ENCODE data around the gene ADCY6. TPM values are rescaled to one million over a fixed set of nuclear protein-coding genes. Genes with fewer than 3 reads are reported as not detected.

The ADCY6 gene
- total and polyA plus RNA-seq, 2 donors (not counting 3 experiments of a cell fraction or from before 2014, with no cell fraction given), result 37.0 to 46.2 TPM

DNA sequence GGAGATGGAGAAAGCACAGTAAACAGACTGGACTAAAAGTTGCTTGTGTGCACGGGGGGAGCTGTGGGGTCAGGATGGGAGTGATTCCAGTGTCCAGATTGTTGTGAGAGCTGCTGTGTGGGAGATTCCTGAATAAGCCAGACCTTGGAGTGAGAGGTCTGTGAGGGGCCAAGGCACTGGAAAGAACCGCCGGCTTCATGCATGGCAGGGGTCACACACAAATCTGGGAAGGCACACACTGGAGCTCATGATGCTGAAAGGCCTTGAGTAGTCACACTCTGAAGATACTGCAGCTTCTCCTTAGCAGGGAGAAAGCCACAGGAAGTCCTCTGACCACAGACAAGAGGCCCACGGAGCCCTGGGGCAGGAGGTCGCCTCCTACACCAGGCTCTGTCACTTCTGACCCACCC is 23.1 kb downstream of the ADCY6 start:
- H3K27ac ChIP-seq (ENCODE audit: insufficient read depth, low read depth, low read length), result no peak overlapping the region

More for the DNA sequence above, 23.1 kb downstream of the ADCY6 start:
- DNase-seq (ENCODE audit: low read depth, low spot score), result no peak
- POLR2A ChIA-PET, result interaction anchor here (0.6 kb wide), 1 partner anchor 33 kb away, joined by 10 read pairs; no protein-coding TSS in a partner anchor
- Histone ChIP-seq H3K79me2 (ENCODE audit: control insufficient read depth, insufficient read depth, low read length) (no peaks in the 10 kb centered on the region), H3K4me3 (replicated peaks in 1 of 3; ENCODE audit: insufficient read depth in 1 of 3, low read depth in 1 of 3, low read length in 3 of 3) (no peak overlapping the region), H2AFZ (ENCODE audit: low read depth, low read length) (no peak overlapping the region), H3K4me2 (ENCODE audit: insufficient read depth, low read length) (no peak overlapping the region), H3K36me3 (ENCODE audit: control insufficient read depth in 2 of 2, extremely low read depth in 1 of 2, insufficient read depth in 2 of 2, low read length in 2 of 2) (peaks cover 0 to 30% of the 10 kb centered on the region in 2 experiments), H3K9me1 (replicated peaks; ENCODE audit: control insufficient read depth, extremely low read depth, insufficient read depth, low read length) (no peaks in the 10 kb centered on the region), H3K9ac (replicated peaks; ENCODE audit: extremely low read depth, insufficient read depth, low read length) (no peak overlapping the region), H3K9me3 (replicated peaks; ENCODE audit: control insufficient read depth, insufficient read depth, low read length) (no peaks in the 10 kb centered on the region), H3K4me1 (ENCODE audit: control insufficient read depth, extremely low read depth, insufficient read depth, low read length) (no peaks in the 10 kb centered on the region), H4K20me1 (replicated peaks; ENCODE audit: control insufficient read depth, extremely low read depth, insufficient read depth, low read length) (no peaks in the 10 kb centered on the region), H3K27me3 (ENCODE audit: control insufficient read depth in 2 of 2, insufficient read depth in 2 of 2, low read length in 2 of 2) (no peaks in the 10 kb centered on the region)
- TF ChIP-seq POLR2AphosphoS5 (IDR thresholded peaks at IDR 0.05; ENCODE audit: insufficient read depth, low read depth, low read length) (no peak), CTCF (IDR thresholded peaks at IDR 0.05; ENCODE audit: extremely low read depth in 1 of 2, insufficient read depth in 1 of 2, low read depth in 1 of 2, low read length in 2 of 2) (no peak), POLR2A (IDR thresholded peaks at IDR 0.05; ENCODE audit: low read depth, low read length) (no peak), GATA2 (IDR thresholded peaks at IDR 0.05; ENCODE audit: insufficient read depth, insufficient read length, low read depth, low read length) (no peak), MYC (IDR thresholded peaks at IDR 0.05; ENCODE audit: low read depth, low read length) (no peak), JUN (IDR thresholded peaks at IDR 0.05; ENCODE audit: borderline replicate concordance, insufficient read depth, insufficient read length, low read depth) (no peak), FOS (IDR thresholded peaks at IDR 0.05; ENCODE audit: borderline replicate concordance, insufficient read depth, low read length) (no peak), EZH2 (IDR thresholded peaks at IDR 0.05; ENCODE audit: borderline replicate concordance, low read depth, low read length, severe bottlenecking) (no peak)
- TF ChIP-seq, protein P1, sequence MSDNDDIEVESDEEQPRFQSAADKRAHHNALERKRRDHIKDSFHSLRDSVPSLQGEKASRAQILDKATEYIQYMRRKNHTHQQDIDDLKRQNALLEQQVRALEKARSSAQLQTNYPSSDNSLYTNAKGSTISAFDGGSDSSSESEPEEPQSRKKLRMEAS (IDR thresholded peaks at IDR 0.05; ENCODE audit: insufficient read depth, insufficient read length), result no peak
- BruUV-seq (replicated peaks), result no TSS peak
- no peak for FAIRE-seq
- CTCF ChIA-PET, result interaction anchor here (0.6 to 17.1 kb wide), 4 partner anchors 10 to 30 kb away, joined by 3 to 606 read pairs (median 4); partner anchors contain the start of gene ADCY6
- intact Hi-C loops (cut with micrococcal nuclease) (no loop called here), dilution Hi-C loops (cut with MboI; ENCODE audit: extremely low pct_ligation_motif_present, low sequenced_read_pairs) (no loop called here)
